ENCODE results near the gene CDNF.
"Not testable (repeated sequence)": the region's sequence is repeated elsewhere in the genome, so short reads cannot be mapped to it uniquely, and the experiment has no call there.

GRCh38 chr10:14864871-14865270 is 27.0 kb upstream of the CDNF start:
- TF ChIP-seq CTCF (IDR thresholded peaks at IDR 0.05); POLR2AphosphoS5 (IDR thresholded peaks at IDR 0.05; ENCODE audit: insufficient read depth in 1 of 2, low read depth in 1 of 2); POLR2A (IDR thresholded peaks at IDR 0.05): not testable (repeated sequence)

All from vagina (tissue), 2 donors.